ENCODE data around the gene HSPBP1.
"Not testable (repeated sequence)": the region's sequence is repeated elsewhere in the genome, so short reads cannot be mapped to it uniquely, and the experiment has no call there.

Gene HSPBP1
- total RNA-seq, result 13.9 to 86.0 (median 17.3) reads per million in 3 experiments

DNA sequence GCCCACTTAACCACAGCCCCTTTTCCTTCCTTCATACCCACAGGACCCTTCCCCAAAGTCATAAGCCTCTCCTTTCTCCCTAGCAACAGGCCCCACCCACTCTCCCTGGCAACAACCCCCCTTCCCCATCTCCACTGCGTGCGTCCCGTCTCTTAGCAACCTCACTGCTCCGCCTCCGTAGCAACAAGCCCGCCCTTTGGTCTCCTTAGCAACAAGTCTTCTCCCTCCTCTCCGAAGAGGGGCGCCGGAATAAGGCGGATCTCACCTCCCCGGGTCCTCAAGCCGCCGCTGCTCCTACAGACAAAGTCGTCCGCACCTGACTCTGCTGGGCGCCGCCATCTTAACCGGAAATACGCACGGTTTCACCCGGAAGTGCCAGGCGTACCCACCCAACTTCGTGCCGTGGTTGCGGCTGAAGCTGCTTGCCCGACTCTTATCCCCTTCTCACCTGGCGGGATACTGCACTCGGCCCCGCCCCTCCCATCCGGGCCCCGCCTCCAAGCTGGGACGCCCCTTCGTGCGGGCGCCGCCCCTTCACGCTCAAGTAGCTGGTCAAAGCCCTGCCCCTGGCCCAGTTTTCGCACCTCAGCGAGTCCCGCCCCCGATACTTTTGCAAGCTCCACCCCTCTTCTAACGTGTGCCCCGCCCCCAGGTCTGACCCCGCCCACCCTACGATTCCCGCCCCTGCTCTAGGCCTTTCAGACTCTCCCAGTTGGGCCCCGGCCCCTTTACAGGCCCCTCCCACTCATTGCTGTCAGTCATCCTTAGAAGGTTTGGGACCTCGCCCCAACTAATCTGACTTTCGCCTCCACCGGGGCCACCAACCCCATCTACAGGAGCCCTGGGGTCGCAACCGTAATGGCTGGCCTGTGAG is at the start of gene HSPBP1:
TSS of gene HSPBP1 (minus strand) at position 341 of the 874 bp plus-strand sequence. CDS start 502 bp downstream, outside the sequence.
- DNase-seq, result peak; percentile 96

- not testable (repeated sequence) for DNase-seq
Measured at GRCh38 chr19:55328774-55329318, 48.9 kb upstream of the HSPBP1 start.

- no peak for DNase-seq
Measured at GRCh38 chr19:55325172-55325571, 45.3 kb upstream of the HSPBP1 start, which contains the start of gene TMEM150B. TMEM150B (minus strand) TSS chr19:55325341; CDS start chr19:55321036, 4,305 bp downstream.

DNA sequence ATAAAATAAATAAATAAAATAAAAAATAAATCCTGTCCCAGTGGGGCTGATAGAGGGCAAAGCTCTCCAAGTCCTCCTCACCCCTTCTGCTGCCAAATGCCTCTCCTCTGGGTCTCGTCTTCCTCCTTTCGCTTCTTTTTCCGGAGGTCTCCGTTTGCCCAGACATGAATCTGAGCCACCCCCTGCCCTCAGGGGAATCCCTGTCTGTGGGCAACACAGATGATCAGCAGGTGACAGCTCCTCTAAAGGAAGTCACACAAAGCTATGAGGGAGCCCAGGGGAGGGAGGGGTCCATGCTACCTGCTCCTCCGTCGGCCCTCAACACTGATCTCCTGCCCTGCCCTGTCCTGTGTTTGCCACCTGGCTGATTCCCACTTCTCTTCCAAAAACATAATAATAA is 44.8 kb upstream of the HSPBP1 start:
- DNase-seq, result no peak

GRCh38 chr19:55322204-55322885 is 42.4 kb upstream of the HSPBP1 start:
- DNase-seq, result no peak

- DNase-seq, result no peak
Measured at GRCh38 chr19:55321466-55322137, 41.7 kb upstream of the HSPBP1 start.

GRCh38 chr19:55320844-55321419 is 41.0 kb upstream of the HSPBP1 start:
- no peak for DNase-seq

- DNase-seq, result no peak
Measured at GRCh38 chr19:55319785-55320184, 39.9 kb upstream of the HSPBP1 start.

DNA sequence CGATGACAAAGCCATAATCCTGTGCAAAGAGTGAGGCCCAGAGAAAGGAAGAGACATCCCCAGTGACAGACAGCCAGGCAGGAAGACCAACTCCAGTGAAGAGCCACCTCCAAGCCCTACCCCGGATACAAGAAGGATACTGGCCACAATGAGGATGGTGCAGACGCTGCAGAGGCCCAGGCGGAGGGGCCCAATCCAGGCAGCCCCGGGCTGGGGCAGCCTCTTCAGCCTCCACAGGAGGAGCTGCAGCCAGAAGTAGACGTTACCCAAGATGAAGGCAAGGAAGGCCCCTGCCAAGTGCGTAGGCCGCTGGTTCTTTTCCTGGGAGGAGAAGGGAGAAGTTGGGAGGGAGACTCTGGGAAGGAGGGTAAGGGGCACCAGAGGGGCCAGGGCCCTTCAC is 36.7 kb upstream of the HSPBP1 start:
- no peak for DNase-seq

- DNase-seq, result no peak
Measured at GRCh38 chr19:55315956-55316525, 36.1 kb upstream of the HSPBP1 start.

DNA sequence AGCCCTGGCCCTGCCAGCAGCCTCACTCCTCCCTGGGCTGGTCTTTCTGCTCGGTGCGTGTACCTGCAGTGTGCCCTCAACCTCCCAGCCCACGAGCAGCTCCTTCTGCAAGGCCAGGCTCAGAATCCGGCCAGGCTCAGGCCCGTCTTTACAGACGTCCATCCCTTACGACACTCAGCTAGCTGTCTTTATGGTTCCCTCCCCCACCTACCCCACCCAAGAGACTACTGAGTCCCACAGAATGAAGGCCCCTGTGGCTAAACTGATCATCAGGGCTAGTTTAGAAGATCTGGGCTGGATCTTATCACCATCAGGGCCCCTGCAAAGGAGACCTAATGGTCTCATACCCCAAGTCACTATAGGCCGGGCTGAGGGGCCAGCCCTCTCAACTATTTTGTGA is 34.5 kb upstream of the HSPBP1 start:
- DNase-seq, result no peak

- no peak for DNase-seq
Measured at GRCh38 chr19:55312621-55313512, 33.0 kb upstream of the HSPBP1 start.

GRCh38 chr19:55311797-55312196 is 31.9 kb upstream of the HSPBP1 start:
- DNase-seq, result no peak

GRCh38 chr19:55311397-55311796 is 31.5 kb upstream of the HSPBP1 start:
- DNase-seq, result no peak

DNA sequence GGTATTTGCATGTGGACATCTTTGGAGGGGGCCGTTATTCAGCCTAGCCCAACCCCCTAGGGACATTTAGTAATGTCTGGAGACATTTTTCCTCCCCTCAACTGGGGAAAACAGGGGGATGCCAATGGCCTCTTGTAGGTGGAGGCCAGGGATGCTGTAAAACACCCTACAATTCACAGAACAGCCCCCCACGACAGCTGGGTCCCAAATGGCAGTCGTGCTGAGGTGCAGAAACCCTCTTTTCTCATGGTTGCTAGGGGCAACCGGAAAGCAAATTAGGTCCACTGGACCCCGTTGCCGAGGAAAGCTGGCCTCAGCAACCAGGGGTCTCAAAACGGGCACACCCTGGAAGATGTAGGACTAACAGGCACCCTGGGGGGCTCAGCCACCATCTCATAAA is 30.6 kb upstream of the HSPBP1 start:
- no peak for DNase-seq

DNA sequence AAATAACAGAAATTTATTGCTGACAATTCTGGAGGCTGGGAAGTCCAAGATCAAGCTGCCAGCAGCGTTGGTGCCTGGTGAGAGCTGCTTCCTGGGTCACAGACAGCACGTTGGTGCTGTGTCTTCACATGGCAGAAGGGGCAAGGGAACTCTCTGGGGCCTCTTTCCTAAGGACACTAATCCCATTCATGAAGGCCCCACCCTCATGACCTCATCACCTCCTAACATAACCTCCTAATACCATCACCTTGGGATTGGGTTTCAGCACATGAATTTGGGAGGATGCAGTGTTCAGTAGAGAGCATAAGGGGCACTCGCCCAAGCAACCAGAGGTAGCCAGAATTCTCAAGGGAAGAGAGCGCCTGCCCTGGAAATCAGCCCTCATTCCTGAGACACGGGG is 29.5 kb upstream of the HSPBP1 start:
- DNase-seq, result no peak

DNA sequence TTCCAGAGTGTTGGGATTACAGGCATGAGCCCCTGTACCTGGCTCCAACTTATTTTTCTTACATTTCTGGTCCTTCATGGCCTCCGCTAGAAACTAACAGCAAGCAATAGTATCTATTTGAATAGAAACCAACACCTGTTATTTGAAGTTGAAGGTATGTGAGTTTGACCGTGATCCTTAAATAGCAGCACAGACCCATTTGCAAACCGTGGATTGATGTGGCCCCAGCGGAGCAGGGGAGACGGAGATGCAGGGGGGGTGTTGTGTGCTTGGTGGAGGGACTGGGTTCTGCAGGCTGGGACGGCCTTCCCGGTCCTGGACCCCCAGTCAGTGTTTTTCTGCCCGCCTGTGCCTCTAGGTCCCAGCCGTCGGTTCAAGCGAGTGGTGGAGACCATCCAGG is 28.4 kb upstream of the HSPBP1 start:
- no peak for DNase-seq

GRCh38 chr19:55306712-55307111 is 26.8 kb upstream of the HSPBP1 start:
- no peak for DNase-seq

GRCh38 chr19:55305983-55306562 is 26.2 kb upstream of the HSPBP1 start:
- no peak for DNase-seq

DNA sequence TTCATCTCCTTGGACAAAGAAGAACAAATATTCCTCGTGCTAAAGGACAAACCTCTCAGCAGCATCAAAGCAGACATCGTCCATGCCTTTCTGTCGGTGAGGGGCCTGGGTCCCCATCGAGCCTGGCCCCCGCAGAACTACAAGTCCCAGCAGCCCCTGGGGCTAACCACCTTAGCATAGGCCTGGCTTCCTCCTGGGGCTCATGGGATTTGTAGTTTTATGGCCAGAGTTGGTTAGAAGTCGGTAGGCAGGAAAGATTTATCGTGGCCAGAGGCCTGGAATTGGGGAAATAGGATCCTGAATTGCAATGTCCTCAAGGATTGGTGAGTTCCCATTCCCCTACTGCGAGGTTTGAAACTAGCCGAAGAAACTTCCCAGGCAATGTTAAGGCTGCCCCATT is 25.6 kb upstream of the HSPBP1 start:
- peak; percentile 48 for DNase-seq

GRCh38 chr19:55304980-55305379 is 25.1 kb upstream of the HSPBP1 start:
- DNase-seq, result no peak

Data from central memory CD4-positive, alpha-beta T cell (primary cell).